Epithelial cell of proximal tubule (primary cell): ENCODE data around the gene MON1B. TPM values are rescaled to one million over a fixed set of nuclear protein-coding genes. Genes with fewer than 3 reads are reported as not detected.
"Not testable (repeated sequence)": the region's sequence is repeated elsewhere in the genome, so short reads cannot be mapped to it uniquely, and the experiment has no call there.

Experiments used
- DNase-seq: peaks from one replicate; pipeline ENCODE4 v3.0.0-alpha.2; 2011; ENCODE audit warnings: low read depth
- H3K4me3 ChIP-seq: 2 replicates; pipeline ENCODE4 v1.5.1; 2011; ENCODE audit warnings: low read depth, mild to moderate bottlenecking, low read length
- total RNA-seq: library from RNA; depleted of rRNA; stranded (reverse); fragments of >200 nt; gene quantifications from 2 replicates; pipeline ENCODE4 v1.2.3, GENCODE V29; 2015
- TF ChIP-seq, protein P1 (sequence below): conservative IDR thresholded peaks from 2 replicates; pipeline ENCODE4 v1.5.1; 2012; ENCODE audit warnings: low read depth, mild to moderate bottlenecking, low read length

Gene MON1B
- total RNA-seq, 1 donor from 2014 or later: 19.3 TPM

DNA sequence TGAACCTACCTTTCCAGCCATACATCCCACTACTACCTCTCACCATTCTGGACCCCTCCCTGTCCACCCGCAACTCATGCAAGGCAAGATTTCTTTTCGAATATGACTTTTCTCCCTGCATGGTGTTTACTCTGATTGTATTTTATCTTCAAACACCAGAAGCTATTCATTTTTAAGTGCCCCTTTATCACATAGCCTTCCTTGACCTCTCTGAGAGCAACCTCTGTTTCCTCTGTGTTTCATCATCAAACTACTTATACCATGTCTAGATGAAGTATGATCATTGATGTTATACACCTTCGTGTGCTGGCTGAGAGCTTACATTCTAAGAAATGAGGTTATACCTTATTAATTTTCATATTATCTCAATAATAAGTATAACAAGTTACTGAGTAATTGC is 40.1 kb downstream of the MON1B start:
- TF ChIP-seq, protein P1, sequence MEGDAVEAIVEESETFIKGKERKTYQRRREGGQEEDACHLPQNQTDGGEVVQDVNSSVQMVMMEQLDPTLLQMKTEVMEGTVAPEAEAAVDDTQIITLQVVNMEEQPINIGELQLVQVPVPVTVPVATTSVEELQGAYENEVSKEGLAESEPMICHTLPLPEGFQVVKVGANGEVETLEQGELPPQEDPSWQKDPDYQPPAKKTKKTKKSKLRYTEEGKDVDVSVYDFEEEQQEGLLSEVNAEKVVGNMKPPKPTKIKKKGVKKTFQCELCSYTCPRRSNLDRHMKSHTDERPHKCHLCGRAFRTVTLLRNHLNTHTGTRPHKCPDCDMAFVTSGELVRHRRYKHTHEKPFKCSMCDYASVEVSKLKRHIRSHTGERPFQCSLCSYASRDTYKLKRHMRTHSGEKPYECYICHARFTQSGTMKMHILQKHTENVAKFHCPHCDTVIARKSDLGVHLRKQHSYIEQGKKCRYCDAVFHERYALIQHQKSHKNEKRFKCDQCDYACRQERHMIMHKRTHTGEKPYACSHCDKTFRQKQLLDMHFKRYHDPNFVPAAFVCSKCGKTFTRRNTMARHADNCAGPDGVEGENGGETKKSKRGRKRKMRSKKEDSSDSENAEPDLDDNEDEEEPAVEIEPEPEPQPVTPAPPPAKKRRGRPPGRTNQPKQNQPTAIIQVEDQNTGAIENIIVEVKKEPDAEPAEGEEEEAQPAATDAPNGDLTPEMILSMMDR: no peak
- DNase-seq: no peak
- H3K4me3 ChIP-seq: no peak overlapping the region

DNA sequence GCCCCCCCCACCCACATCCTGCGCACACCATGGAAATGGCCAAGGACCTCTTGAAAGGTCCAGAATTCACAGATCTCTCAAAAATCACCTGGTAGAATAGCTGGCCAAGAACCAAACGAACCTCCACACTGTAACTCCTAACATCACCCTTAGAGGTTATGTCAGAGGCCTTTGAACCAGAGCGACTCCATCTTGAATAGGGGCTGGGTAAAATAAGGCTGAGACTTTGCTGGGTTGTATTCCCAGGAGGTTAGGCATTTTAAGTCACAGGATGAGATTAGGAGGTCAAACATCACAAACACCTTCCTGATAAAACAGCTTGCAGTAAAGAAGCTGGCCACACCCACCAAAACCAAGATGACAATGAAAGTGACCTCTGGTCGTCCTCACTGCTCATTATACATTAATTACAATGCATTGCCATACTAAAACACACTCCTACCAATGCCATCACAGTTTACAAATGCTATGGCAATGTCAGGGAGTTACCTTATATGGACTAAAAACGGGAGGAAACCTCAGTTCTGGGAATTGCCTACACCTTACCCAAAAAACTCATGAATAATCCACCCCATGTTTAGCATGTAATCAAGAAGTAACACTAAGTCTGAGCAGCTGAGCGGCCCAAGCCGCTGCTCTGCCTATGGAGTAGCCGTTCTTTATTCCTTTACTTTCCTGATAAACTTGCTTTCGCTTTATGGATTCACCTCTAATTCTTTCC is 43.0 kb downstream of the MON1B start:
- DNase-seq: no peak
- TF ChIP-seq, protein P1: no peak
- H3K4me3 ChIP-seq: no peak overlapping the region

DNA sequence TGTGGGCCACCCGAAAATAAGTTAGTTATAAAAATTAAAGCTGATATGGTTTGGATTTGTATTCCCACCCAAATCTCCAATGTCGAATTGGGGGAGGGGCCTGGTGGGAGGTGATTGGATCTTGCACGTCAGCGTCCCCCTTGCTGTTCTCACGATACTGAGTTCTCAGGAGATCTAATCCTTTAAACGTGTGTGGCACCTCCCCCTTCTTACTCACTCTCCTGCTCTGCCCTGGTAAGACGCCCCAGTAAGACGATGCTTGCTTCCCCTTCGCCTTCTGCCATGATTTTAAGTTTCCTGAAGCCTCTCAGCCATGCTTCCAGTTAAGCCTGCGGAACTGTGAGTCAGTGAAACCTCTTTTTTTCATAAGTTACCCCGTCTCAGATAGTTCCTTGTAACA is 43.6 kb downstream of the MON1B start:
- TF ChIP-seq, protein P1: no peak
- H3K4me3 ChIP-seq: peak overlapping the region; percentile 10
- DNase-seq: no peak

DNA sequence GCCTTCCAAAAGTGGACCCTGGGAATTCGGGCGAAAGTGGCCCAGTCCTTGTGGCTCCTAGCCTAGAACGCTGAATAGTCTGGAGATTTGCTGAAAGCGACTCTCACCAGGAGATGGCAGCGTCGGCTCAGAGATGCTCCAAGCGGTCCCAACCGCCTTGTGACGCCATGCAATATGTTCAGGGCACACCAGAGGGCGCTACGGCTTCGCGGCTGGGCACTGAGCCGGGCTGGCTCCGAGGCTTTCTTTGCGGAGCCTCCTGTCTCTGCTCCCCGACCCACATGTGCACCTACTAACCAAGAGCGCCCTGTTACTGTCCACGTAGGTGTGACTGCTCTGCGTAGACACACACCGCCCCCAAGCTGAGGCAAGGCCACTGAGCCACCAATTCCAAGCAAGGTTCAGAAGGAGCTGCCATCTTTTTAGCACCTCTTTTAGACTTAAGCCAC is 45.1 kb downstream of the MON1B start:
- H3K4me3 ChIP-seq: peak overlapping the region; percentile 39

DNA sequence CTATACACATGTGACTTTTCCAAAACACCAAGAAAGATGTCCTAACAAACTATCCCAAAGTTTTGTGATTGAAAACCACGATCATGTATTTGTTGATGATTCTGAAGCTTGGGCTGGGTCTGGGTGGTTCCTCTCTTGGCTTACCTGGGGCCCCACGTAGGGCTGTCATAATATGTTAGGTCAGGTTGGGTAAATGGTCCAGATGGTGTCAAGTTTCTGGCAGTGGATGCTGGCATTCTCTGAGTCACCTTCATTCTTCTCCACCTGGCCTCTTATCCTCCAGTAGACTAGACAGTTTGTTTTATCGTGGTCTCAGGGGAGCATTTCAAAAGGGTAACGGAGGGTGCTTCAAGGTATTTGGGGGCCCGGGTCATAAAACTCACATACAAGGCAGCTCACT is 47.6 kb downstream of the MON1B start:
- no peak for DNase-seq
- no peak overlapping the region for H3K4me3 ChIP-seq
- TF ChIP-seq, protein P1: no peak

More for the DNA sequence above, 45.1 kb downstream of the MON1B start:
- TF ChIP-seq, protein P1: peak; percentile 100
- DNase-seq: no peak

DNA sequence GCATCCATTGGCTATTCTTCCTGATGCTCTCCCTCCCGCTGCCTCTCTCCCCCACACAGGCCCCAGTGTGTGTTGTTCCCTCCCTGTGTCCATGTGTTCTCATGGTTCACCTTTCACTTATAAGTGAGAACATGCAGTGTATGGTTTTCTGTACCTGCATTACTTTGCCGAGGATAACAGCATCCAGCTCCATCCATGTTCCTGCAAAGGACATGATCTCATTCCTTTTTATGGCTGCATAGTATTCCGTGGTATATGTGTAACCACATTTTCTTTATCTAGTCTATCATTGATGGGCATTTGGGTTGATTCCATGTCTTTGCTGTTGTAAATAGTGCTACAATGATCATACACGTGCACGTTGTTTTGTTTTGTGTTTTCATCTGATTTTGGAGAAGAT is 51.5 kb downstream of the MON1B start:
- DNase-seq, H3K4me3 ChIP-seq: not testable (repeated sequence)

DNA sequence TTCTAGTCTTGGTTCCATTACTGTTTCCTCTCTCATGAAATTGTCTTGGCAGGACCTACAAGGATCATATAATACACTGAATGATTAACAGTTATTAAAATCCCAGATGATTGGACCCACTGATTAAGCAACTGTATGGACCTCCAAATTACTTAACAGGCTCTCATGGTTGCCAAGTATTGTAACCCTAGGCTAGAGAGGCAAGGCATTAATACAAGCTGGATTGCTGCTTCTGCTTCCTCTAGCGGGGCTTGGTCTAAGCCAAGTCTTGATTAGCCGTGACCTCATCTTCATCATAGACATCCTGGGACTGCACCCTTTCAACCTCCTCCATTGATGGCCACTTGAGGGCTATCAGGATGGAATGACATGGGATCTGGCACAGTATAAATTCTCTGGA is 55.2 kb downstream of the MON1B start:
- H3K4me3 ChIP-seq: no peak overlapping the region
- DNase-seq: no peak
- TF ChIP-seq, protein P1: no peak
